Fibroblast of lung (primary cell): ENCODE results near the gene RASSF8. TPM values are rescaled to one million over a fixed set of nuclear protein-coding genes. Genes with fewer than 3 reads are reported as not detected.
A peak's percentile ranks its signal among the peaks of the same experiment; 100 is the strongest.

Source experiments
- DNase-seq, 2 donors: peaks; one replicate each; pipeline versions ENCODE4 v3.0.0 to v3.0.0-alpha.2; 2010; ENCODE audit warnings: low read depth in 2 of 2
- H2AFZ ChIP-seq: 2 replicates; pipeline ENCODE4 v1.5.1; 2012; ENCODE audit warnings: low read length, control low read depth, inconsistent platforms
- H3K27ac ChIP-seq: 2 replicates; pipeline ENCODE4 v1.5.1; 2011; ENCODE audit warnings: low read length, control low read depth; ENCODE audit not compliant: insufficient read depth
- H3K27me3 ChIP-seq: 2 replicates; pipeline ENCODE4 v1.5.1; 2011; ENCODE audit warnings: mild to moderate bottlenecking, low read length; ENCODE audit not compliant: control insufficient read depth, insufficient read depth
- H3K36me3 ChIP-seq: 2 replicates; pipeline ENCODE4 v1.5.1; 2011; ENCODE audit warnings: low read length; ENCODE audit not compliant: control insufficient read depth, insufficient read depth
- H3K4me1 ChIP-seq: 2 replicates; pipeline ENCODE4 v1.5.1; 2011; ENCODE audit warnings: low read length; ENCODE audit not compliant: control insufficient read depth, insufficient read depth; ENCODE audit errors: extremely low read depth
- H3K4me2 ChIP-seq: 2 replicates; pipeline ENCODE4 v1.5.1; 2011; ENCODE audit warnings: low read length, control low read depth; ENCODE audit not compliant: insufficient read depth; ENCODE audit errors: extremely low read depth
- H3K4me3 ChIP-seq, 4 experiments: fragments of 200-600 bp in 1 of 4; sonication (generic) in 1 of 4; replicated peaks in 1 of 4; 2 replicates each; pipeline ENCODE4 v1.5.1; 2011 to 2016; ENCODE audit warnings: low read length in 4 of 4, low read depth in 3 of 4, mild to moderate bottlenecking in 3 of 4, control low read depth in 2 of 4, inconsistent platforms in 1 of 4, mixed read lengths in 1 of 4; ENCODE audit not compliant: insufficient read depth in 1 of 4; ENCODE audit errors: control extremely low read depth in 1 of 4
- H3K79me2 ChIP-seq: 2 replicates; pipeline ENCODE4 v1.5.1; 2012; ENCODE audit warnings: mild to moderate bottlenecking, low read length, inconsistent platforms; ENCODE audit not compliant: control insufficient read depth, insufficient read depth
- H3K9ac ChIP-seq: 2 replicates; pipeline ENCODE4 v1.5.1; 2011; ENCODE audit warnings: mild to moderate bottlenecking, low read length, control low read depth; ENCODE audit not compliant: insufficient read depth
- H3K9me3 ChIP-seq: 2 replicates; pipeline ENCODE4 v1.5.1; 2012; ENCODE audit warnings: low read depth, low read length; ENCODE audit not compliant: control insufficient read depth, insufficient read depth
- H4K20me1 ChIP-seq: 2 replicates; pipeline ENCODE4 v1.5.1; 2011; ENCODE audit warnings: low read length; ENCODE audit not compliant: control insufficient read depth, insufficient read depth; ENCODE audit errors: extremely low read depth
- EZH2 ChIP-seq: IDR thresholded peaks from 2 replicates; pipeline ENCODE4 v1.5.1; 2012; ENCODE audit warnings: low read length, control low read depth, mild to moderate bottlenecking; ENCODE audit errors: missing control alignments
- polyA plus RNA-seq, 2 donors: library from polyadenylated mRNA; depleted of rRNA in 1 of 2; stranded (reverse) in 1 of 2; unstranded in 1 of 2; fragments of >200 nt; gene quantifications; 2 replicates each; pipeline ENCODE4 v1.2.1, GENCODE V29; 2011 to 2012; ENCODE audit warnings: missing spikeins in 1 of 2
- total RNA-seq: library from RNA; depleted of rRNA; stranded (reverse); fragments of >200 nt; gene quantifications from 2 replicates; pipeline ENCODE4 v1.2.1, GENCODE V29; 2014
- TF ChIP-seq, protein P1 (sequence below), 2 donors: IDR thresholded peaks in 1 of 2; conservative IDR thresholded peaks in 1 of 2; 1 replicate in 1 of 2; 2 replicates in 1 of 2; pipeline ENCODE4 v1.5.1; 2011 to 2012; ENCODE audit warnings: low read length in 2 of 2, control low read depth in 1 of 2, inconsistent platforms in 1 of 2, low read depth in 1 of 2, mild to moderate bottlenecking in 1 of 2

RASSF8 gene
- total and polyA plus RNA-seq, 2 donors (not counting 1 experiment from before 2014, with no cell fraction given): 28.8 to 52.8 TPM

GRCh38 chr12:26091822-26092221 is 133.3 kb downstream of the RASSF8 start:
- no peak overlapping the region for H3K9ac ChIP-seq
- H4K20me1 ChIP-seq: no peaks in the 10 kb centered on the region
- H3K4me2 ChIP-seq: no peak overlapping the region
- no peaks in the 10 kb centered on the region for H3K27me3 ChIP-seq
- no peaks in the 10 kb centered on the region for H3K79me2 ChIP-seq
- H3K9me3 ChIP-seq: no peaks in the 10 kb centered on the region
- no peaks in the 10 kb centered on the region for H3K36me3 ChIP-seq
- TF ChIP-seq, protein P1, sequence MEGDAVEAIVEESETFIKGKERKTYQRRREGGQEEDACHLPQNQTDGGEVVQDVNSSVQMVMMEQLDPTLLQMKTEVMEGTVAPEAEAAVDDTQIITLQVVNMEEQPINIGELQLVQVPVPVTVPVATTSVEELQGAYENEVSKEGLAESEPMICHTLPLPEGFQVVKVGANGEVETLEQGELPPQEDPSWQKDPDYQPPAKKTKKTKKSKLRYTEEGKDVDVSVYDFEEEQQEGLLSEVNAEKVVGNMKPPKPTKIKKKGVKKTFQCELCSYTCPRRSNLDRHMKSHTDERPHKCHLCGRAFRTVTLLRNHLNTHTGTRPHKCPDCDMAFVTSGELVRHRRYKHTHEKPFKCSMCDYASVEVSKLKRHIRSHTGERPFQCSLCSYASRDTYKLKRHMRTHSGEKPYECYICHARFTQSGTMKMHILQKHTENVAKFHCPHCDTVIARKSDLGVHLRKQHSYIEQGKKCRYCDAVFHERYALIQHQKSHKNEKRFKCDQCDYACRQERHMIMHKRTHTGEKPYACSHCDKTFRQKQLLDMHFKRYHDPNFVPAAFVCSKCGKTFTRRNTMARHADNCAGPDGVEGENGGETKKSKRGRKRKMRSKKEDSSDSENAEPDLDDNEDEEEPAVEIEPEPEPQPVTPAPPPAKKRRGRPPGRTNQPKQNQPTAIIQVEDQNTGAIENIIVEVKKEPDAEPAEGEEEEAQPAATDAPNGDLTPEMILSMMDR (conservative IDR thresholded peaks at IDR 0.05 in 1 of 2, IDR thresholded peaks at IDR 0.05 in 1 of 2; ENCODE audit: low read depth in 1 of 2, low read length in 2 of 2): peak; percentile 27 to 41
- TF ChIP-seq EZH2: no peak
- no peaks in the 10 kb centered on the region for H3K4me1 ChIP-seq
- DNase-seq: peak in 1 of 2 donors; percentile 27
- H2AFZ ChIP-seq: no peak overlapping the region
- no peak overlapping the region for H3K4me3 ChIP-seq
- no peak overlapping the region for H3K27ac ChIP-seq

GRCh38 chr12:26092346-26093105 is 134.0 kb downstream of the RASSF8 start:
- no peak overlapping the region for H3K4me2 ChIP-seq
- peaks cover under 1% of the 10 kb centered on the region for H3K4me1 ChIP-seq
- H3K9ac ChIP-seq: no peak overlapping the region
- H3K27ac ChIP-seq: no peak overlapping the region
- no peaks in the 10 kb centered on the region for H3K9me3 ChIP-seq
- no peaks in the 10 kb centered on the region for H3K27me3 ChIP-seq
- TF ChIP-seq, protein P1 (conservative IDR thresholded peaks at IDR 0.05 in 1 of 2, IDR thresholded peaks at IDR 0.05 in 1 of 2; ENCODE audit: low read depth in 1 of 2, low read length in 2 of 2): no peak
- TF ChIP-seq EZH2: no peak
- no peaks in the 10 kb centered on the region for H3K36me3 ChIP-seq
- no peaks in the 10 kb centered on the region for H4K20me1 ChIP-seq
- no peak overlapping the region for H2AFZ ChIP-seq
- no peaks in the 10 kb centered on the region for H3K79me2 ChIP-seq
- peak in 1 of 2 donors; percentile 61 for DNase-seq
- no peak overlapping the region for H3K4me3 ChIP-seq

GRCh38 chr12:26095186-26095585 is 136.7 kb downstream of the RASSF8 start:
- H3K27ac ChIP-seq: no peak overlapping the region
- TF ChIP-seq, protein P1 (conservative IDR thresholded peaks at IDR 0.05 in 1 of 2, IDR thresholded peaks at IDR 0.05 in 1 of 2; ENCODE audit: low read depth in 1 of 2, low read length in 2 of 2): no peak
- TF ChIP-seq EZH2: no peak
- no peaks in the 10 kb centered on the region for H3K79me2 ChIP-seq
- peaks cover 2% of the 10 kb centered on the region for H3K4me1 ChIP-seq
- H3K4me3 ChIP-seq: no peak overlapping the region
- H3K27me3 ChIP-seq: no peaks in the 10 kb centered on the region
- DNase-seq: no peak
- no peak overlapping the region for H3K9ac ChIP-seq
- no peak overlapping the region for H2AFZ ChIP-seq
- H3K4me2 ChIP-seq: no peak overlapping the region
- no peaks in the 10 kb centered on the region for H4K20me1 ChIP-seq
- no peaks in the 10 kb centered on the region for H3K9me3 ChIP-seq
- H3K36me3 ChIP-seq: no peaks in the 10 kb centered on the region
